ENCODE results near the gene TRAM2. TPM values are rescaled to one million over a fixed set of nuclear protein-coding genes. Genes with fewer than 3 reads are reported as not detected.

Gene TRAM2
- total and polyA plus RNA-seq, 8 donors, result 22.1 to 38.4 (median 27.4) TPM

- intact Hi-C loops (cut with DNase I), result no loop called here
- TF ChIP-seq CTCF (IDR thresholded peaks at IDR 0.05), result no peak
- H3K27me3 ChIP-seq, result no peaks in the 10 kb centered on the region
- DNase-seq, result peak in 1 of 4 donors; percentile 48
- no peak overlapping the region for H3K4me3 ChIP-seq
- peak; percentile 33 for ATAC-seq
- peak overlapping the region in 1 of 2 donors; percentile 3 for H3K27ac ChIP-seq
- no peaks in the 10 kb centered on the region for H3K9me3 ChIP-seq
- H3K36me3 ChIP-seq, result no peaks in the 10 kb centered on the region
- peaks cover 46 to 56% of the 10 kb centered on the region in 2 donors for H3K4me1 ChIP-seq
These were observed 6.6 kb downstream of the TRAM2 start for GRCh38 chr6:52570291-52570700.

DNA sequence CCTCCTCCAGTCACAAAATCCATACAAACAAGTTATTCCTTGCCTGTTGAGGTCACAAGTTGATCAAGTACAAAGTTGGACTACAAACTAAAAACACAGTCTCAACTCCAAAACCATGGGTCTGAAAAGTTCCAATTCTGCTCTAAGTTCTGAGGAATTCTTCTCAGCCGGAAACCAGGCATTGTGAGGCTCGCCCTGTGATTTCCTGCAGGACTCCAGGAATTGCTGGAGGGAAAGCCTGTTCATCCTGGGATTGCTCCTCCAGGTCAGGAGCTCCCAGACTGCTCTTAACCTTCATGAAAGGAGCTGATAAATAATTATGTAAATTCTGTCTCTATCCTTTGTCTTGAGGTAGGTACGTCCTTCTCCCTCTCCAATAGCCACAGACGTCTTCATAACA is 8.5 kb downstream of the TRAM2 start:
- peaks cover 30 to 43% of the 10 kb centered on the region in 2 donors for H3K4me1 ChIP-seq
- ATAC-seq, result no peak
- TF ChIP-seq CTCF (IDR thresholded peaks at IDR 0.05), result no peak

DNA sequence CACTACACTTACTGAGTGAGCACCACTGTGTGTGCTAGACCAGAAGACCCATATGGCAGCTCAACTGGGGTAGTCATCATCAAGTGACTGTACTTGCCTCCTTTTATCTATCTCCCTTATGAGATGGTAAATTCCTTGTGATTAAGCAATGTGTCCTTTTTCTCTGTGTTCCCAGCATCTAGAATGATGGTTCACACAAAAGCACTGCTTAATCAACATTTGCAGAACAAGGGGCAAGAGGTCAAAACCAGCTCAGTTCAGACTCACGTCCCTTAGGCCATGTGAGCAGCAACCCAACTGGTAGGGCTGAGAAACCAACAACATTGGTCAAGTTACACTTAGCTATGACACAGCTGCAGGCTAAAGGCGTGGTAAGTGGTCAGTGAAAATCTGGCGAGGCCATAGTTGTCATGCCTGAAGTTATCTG is 10.0 kb downstream of the TRAM2 start:
- no peaks in the 10 kb centered on the region for H3K9me3 ChIP-seq
- ATAC-seq, result no peak
- no peak for DNase-seq
- no peak for TF ChIP-seq CTCF (IDR thresholded peaks at IDR 0.05)
- no peaks in the 10 kb centered on the region for H3K36me3 ChIP-seq
- H3K27ac ChIP-seq, result peak overlapping the region in 1 of 2 donors; percentile 55
- intact Hi-C loops (cut with DNase I), result no loop called here
- H3K4me1 ChIP-seq, result peaks cover 22 to 41% of the 10 kb centered on the region in 2 donors
- no peaks in the 10 kb centered on the region for H3K27me3 ChIP-seq
- no peak overlapping the region for H3K4me3 ChIP-seq

More for the DNA sequence above, 8.5 kb downstream of the TRAM2 start:
- no peak for DNase-seq
- Histone ChIP-seq H3K9me3 (no peaks in the 10 kb centered on the region), H3K36me3 (no peaks in the 10 kb centered on the region), H3K4me3 (no peak overlapping the region), H3K27me3 (no peaks in the 10 kb centered on the region), H3K27ac (peak overlapping the region in 1 of 2 donors; percentile 55)
- intact Hi-C loops (cut with DNase I), result no loop called here

DNA sequence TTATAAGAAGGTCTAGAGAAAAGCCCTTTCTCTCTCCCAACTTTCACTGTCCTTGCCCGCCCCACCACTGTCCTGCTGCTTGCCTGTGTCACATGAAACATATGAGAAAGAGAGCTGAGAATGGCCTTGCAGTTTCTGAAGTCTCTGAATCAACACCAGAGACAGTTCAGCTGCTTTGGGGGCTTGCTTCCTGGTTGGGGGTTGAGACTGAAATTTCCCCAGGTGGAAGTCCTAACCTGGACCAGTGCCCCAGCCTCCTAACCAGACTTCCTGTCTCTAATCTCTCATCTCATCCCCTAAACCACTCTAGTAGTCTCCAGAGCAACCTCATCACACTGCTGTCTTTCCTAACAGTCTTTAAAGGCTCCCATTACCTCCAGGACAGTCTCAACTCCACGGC is 10.7 kb downstream of the TRAM2 start:
- Histone ChIP-seq H3K9me3 (no peaks in the 10 kb centered on the region), H3K36me3 (no peaks in the 10 kb centered on the region), H3K27me3 (no peaks in the 10 kb centered on the region), H3K4me3 (no peak overlapping the region), H3K27ac (peak overlapping the region in 1 of 2 donors; percentile 25), H3K4me1 (peaks cover 19 to 40% of the 10 kb centered on the region in 2 donors)
- ATAC-seq (no peak), DNase-seq (no peak)
- no peak for TF ChIP-seq CTCF (IDR thresholded peaks at IDR 0.05)
- intact Hi-C loops (cut with DNase I), result no loop called here

DNA sequence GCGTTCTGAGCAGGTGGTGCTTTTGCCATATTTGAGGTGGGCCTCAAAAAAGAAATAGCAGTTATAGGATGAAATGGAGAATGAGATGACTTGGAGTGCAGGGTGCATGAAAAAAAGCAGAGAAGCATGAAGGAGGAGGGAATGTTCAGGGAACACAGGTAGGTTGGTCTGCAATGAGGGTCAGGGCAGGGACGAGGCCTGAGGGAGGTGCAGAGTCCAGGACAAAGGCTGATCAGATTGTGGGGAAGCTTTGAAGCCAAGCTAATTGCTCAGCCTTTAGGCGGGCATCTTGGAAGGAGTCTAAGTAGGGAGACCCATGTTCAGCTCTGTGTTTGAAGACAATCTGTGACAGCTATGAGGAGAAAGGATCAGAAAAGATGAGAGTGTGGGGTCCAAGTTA is 12.0 kb downstream of the TRAM2 start:
- no peak overlapping the region for H3K27ac ChIP-seq
- H3K9me3 ChIP-seq, result no peaks in the 10 kb centered on the region
- ATAC-seq (no peak), DNase-seq (no peak)
- peaks cover 15 to 35% of the 10 kb centered on the region in 2 donors for H3K4me1 ChIP-seq
- no peaks in the 10 kb centered on the region for H3K36me3 ChIP-seq
- H3K4me3 ChIP-seq, result no peak overlapping the region
- TF ChIP-seq CTCF (IDR thresholded peaks at IDR 0.05), result no peak
- no peaks in the 10 kb centered on the region for H3K27me3 ChIP-seq
- intact Hi-C loops (cut with DNase I), result no loop called here

Data from left lung (tissue), 10 donors.